H1 (cell line): ENCODE results near the gene RERE. TPM values are rescaled to one million over a fixed set of nuclear protein-coding genes. Genes with fewer than 3 reads are reported as not detected.

ENCODE experiments used
- CTBP2 ChIP-seq: IDR thresholded peaks from 2 replicates; pipeline ENCODE4 v1.7.0; 2011; ENCODE audit warnings: borderline replicate concordance, mild to moderate bottlenecking, moderate library complexity, mixed read lengths, low read length; ENCODE audit not compliant: insufficient read depth, insufficient read length
- KDM5A ChIP-seq: fragments of 200-600 bp; IDR thresholded peaks from 2 replicates; pipeline ENCODE4 v1.7.1; 2012; ENCODE audit warnings: mild to moderate bottlenecking, low read length, inconsistent platforms, mixed read lengths
- SIX5 ChIP-seq: IDR thresholded peaks from 2 replicates; pipeline ENCODE4 v1.6.1; 2011; ENCODE audit warnings: mild to moderate bottlenecking, low read depth, low read length
- SP4 ChIP-seq: IDR thresholded peaks from 2 replicates; pipeline ENCODE4 v1.6.1; 2012; ENCODE audit warnings: low read length, inconsistent platforms
- polyA plus RNA-seq, 7 experiments: library from polyadenylated mRNA; depleted of rRNA in 3 of 7; stranded (reverse) in 5 of 7; unstranded in 2 of 7; fragments of >200 nt in 5 of 7; fragments of 200-250 nt in 2 of 7; gene quantifications; 1 replicate in 5 of 7; 2 replicates in 1 of 7; 4 replicates in 1 of 7; pipeline versions ENCODE4 v1.2.1 to v1.2.3, GENCODE V29; 2011 to 2013; ENCODE audit warnings: missing spikeins in 2 of 7, mixed read lengths in 2 of 7
- total RNA-seq: library from RNA; stranded (reverse); fragmentation: NEBNext Ultra II Directional; extraction: Animal tissue kit (Norgen Biotek cat#: 25700); gene quantifications from 2 replicates; pipeline ENCODE4 v1.2.1, GENCODE V29; 2021

The RERE gene
- total and polyA plus RNA-seq, 2 of the 8 experiments (the other 6 are each of a cell fraction or from before 2014, with no cell fraction given) = 15.3 to 142 TPM

DNA sequence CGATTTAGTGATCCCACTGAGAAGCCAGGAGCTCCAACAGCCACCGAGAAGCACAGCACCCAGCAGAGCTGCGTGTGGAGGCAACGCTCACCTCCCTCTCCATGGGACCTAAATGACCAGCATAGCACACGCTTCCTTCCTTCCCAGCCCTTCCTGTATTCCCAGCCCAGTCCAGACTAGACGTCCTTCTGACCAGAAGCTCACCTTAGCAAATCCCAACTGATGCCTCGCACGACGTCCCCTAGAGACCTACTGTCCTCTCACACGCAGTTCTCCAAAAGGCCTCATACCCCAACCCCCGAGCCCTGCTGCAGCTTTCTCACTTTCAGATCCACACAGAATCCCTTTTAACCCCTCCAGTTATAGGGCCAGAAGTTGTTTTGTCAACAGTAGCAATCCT, 367.1 kb downstream of the RERE start (continued):
- TF ChIP-seq SIX5 (no peak), CTBP2 (no peak), KDM5A (no peak), SP4 (no peak)
- TF ChIP-seq, all 59 proteins: peak for 0
